Left colon (tissue), 2 donors: ENCODE measurements around the gene AANAT. TPM values are rescaled to one million over a fixed set of nuclear protein-coding genes. Genes with fewer than 3 reads are reported as not detected.
"Not testable (repeated sequence)": the region's sequence is repeated elsewhere in the genome, so short reads cannot be mapped to it uniquely, and the experiment has no call there.

Source experiments
- ATAC-seq: fragments of 200-7000 bp; cut with Tn5 transposase; one replicate; pipeline ENCODE4 v1.9.1; 2020; ENCODE audit warnings: mild to moderate bottlenecking, moderate library complexity
- DNase-seq, 2 donors: peaks; one replicate each; pipeline ENCODE4 v3.0.0-alpha.2; 2020
- intact Hi-C, 2 donors: fragments of 100-400 bp; cut with DNase I in 1 of 2; cut with micrococcal nuclease in 1 of 2; formaldehyde crosslinking; loops; one replicate each; pipeline versions ENCODE4 v1.11.2 to v1.14.0; 2022; cut with DNase I, micrococcal nuclease
- total RNA-seq, 2 donors: library from RNA; stranded (reverse); fragmentation: NEBNext Ultra II Directional; extraction: Animal tissue kit (Norgen Biotek cat#: 25700); gene quantifications; one replicate each; pipeline ENCODE4 v1.2.1, GENCODE V29; 2021
- donor health status: DM: no; HTN: no; CAD: no.
- donor health status: DM: yes; HTN: yes; CAD: no.

Gene AANAT
- total RNA-seq, 2 donors from 2014 or later, result not detected

DNA sequence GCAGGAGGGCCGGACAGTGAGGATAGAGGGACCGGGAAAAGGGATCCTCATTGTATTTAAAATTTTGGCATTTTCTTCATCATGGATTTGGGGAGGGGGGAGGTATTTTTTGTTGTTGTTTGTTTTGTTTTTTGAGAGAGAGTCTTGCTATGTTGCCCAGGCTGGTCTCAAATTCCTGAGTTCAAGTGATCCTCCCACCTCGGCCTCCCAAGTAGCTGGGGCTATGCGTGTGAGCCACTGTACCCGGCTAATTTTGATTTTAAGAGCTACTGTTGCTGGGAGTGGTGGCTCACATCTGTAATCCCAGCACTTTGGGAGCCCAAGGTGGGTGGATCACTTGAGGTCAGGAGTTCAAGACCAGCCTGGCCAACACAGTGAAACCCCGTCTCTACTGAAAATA lies 47.0 kb downstream of the AANAT start:
- intact Hi-C loops, DNase-seq, ATAC-seq: not testable (repeated sequence)

DNA sequence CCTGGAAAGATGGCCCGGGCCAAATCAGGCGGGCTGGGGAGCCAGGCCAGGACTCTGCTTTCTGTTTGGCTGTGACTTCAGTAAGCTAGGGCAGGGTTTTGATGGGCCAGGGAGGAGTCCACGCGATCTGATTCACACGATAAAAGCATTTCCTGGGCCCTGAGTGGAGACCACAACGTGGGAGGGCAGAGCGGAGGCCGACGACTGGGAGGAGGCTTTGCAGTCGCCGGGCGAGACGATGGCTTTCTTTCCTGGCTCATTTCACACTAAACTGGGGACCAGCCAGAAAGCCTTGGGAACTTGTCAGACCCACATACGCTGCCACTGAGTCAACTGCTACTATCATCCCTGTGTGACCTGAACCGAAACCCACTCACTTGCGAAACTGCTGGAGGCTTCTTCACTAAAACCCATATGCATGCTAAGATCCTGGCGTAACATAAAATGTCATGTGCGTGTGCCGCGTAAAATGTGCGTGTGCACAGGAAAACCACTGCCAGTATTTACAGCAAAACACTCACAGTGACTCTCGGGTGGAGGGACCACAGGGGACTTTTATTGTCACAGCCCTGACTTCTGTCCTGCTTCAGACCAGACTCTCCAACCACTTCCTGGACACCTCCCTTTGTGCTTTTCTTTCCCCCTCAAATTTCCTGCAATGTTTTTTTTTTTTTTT lies 48.0 kb downstream of the AANAT start:
- intact Hi-C loops, result no loop called here
- DNase-seq (peak; percentile 51 to 67), ATAC-seq (peak; percentile 45)

DNA sequence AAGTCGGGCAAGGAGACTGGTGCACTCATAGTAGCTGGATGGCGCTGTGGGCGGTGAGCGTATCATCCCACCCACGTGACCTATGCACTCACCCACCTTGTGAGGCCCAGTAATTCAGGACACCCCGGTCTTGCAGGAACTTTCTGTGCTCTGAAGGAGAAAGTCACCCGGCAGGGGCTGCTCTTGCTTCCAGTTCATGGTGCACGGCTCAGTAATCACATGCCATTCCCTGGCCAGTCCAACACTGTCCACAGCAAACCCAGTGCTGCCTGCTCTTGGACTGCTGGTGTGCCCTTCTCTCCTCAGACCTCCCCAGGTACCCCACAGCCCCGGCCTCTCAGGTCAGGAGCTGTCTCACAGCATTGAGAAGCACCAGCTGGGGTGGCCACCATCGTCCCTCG lies 50.2 kb downstream of the AANAT start:
- ATAC-seq (no peak), DNase-seq (no peak)
- intact Hi-C loops, result no loop called here

DNA sequence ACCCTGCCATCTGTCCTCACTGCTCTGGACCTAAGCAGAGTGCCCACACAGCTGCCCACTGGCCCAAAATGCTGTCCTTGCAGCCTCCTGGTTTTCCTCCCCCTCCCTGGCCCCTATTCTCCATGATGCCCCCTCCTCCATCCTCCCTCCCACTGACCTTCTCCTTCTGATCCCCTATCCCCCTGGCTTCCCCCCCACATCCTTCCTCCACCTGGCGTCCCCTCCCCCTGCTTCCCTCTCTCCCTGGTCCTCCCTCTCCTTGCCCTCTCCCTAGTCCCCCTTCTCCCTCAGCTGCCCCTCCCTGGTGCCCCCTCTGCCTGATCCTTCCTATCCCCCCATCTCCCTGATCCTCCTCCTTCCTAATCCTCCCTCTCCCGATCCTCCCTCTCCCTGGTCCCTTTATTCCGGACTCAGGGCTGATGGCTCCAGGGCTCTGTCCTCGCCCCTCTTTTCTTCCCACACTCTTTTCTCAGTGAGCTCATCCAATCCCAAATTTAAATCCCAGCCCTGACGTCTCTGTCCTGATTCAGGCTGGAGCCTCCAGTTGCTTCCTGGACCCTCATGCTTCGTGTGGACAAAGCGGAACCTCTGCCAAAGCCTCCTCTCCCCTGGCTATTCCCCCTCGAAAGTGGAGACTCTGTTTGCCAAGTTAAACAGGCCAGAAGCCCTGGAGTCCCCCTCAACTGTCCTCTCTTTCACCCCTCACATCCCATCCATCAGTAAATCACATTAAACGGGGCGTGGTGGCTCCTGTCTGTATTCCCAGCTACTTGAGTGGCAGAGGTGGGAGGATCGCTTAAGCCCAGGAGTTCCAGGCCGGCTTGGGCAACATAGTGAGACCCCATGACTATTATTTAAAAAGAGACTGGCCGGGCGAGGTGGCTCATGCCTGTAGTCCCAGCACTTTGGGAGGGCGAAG lies 51.9 kb downstream of the AANAT start:
- no peak for DNase-seq
- ATAC-seq, result no peak
- intact Hi-C loops, result no loop called here

Other genes with a start within 250 kb of the AANAT start
- 10 to 100 TPM; 23.6 to 89.3 TPM for gene RNF157, start 227.1 kb upstream of the AANAT start, total RNA-seq
- 100 to 1,000 TPM in 1 of 2 donors, 10 to 100 TPM in 1; 75.6 to 113 TPM for gene UBALD2, start 202.3 kb upstream of the AANAT start, total RNA-seq
- gene QRICH2, start 159.3 kb upstream of the AANAT start, total RNA-seq, result 1 to 10 TPM; 1.9 to 2.3 TPM
- gene PRPSAP1, start 113.7 kb upstream of the AANAT start, total RNA-seq, result 10 to 100 TPM; 61.7 to 70.3 TPM
- gene SPHK1, start 83.0 kb upstream of the AANAT start, total RNA-seq, result 1 to 10 TPM; 2.9 to 4.2 TPM
- 10 to 100 TPM; 15.9 to 18.2 TPM for gene UBE2O, start 14.5 kb upstream of the AANAT start, total RNA-seq
- 10 to 100 TPM; 11.6 to 12.8 TPM for gene RHBDF2, start 33.8 kb downstream of the AANAT start, total RNA-seq
- 10 to 100 TPM in 1 of 2 donors, 1 to 10 TPM in 1; 9.0 to 12.2 TPM for gene CYGB, start 70.1 kb downstream of the AANAT start, total RNA-seq
- gene PRCD, start 72.4 kb downstream of the AANAT start, total RNA-seq, result 1 to 10 TPM in 1 of 2 donors, under 1 TPM in 1; 0.92 to 2.3 TPM
- 1 to 10 TPM; 3.9 to 4.5 TPM for gene ST6GALNAC2, start 118.3 kb downstream of the AANAT start, total RNA-seq
- gene ST6GALNAC1, start 176.2 kb downstream of the AANAT start, total RNA-seq, result 100 to 1,000 TPM; 322 to 434 TPM
- gene MXRA7, start 243.4 kb downstream of the AANAT start, total RNA-seq, result 10 to 100 TPM; 12.0 to 37.2 TPM